ENCODE data around the gene NRXN3. TPM values are rescaled to one million over a fixed set of nuclear protein-coding genes. Genes with fewer than 3 reads are reported as not detected.

Gene NRXN3
- total and polyA plus RNA-seq, 2 experiments from 2014 or later: 1.0 to 1.8 TPM

GRCh38 chr14:79783041-79783440 is 1612.9 kb downstream of the NRXN3 start (continued):
- TF ChIP-seq REST (IDR thresholded peaks at IDR 0.05; ENCODE audit: unreplicated experiment) (no peak), EZH2phosphoT487 (IDR thresholded peaks at IDR 0.05; ENCODE audit: unreplicated experiment) (no peak), CTCF (conservative IDR thresholded peaks at IDR 0.05; ENCODE audit: low read depth in 2 of 2) (no peak), ZNF114 (CRISPR knock-in tag; IDR thresholded peaks at IDR 0.05) (no peak), CREB1 (CRISPR knock-in tag; IDR thresholded peaks at IDR 0.05; ENCODE audit: low read depth) (no peak)

- Mint-ChIP-seq H3K27ac (no peak overlapping the region), H3K36me3 (ENCODE audit: low read depth) (no peaks in the 10 kb centered on the region; the same call in 1 of the 3 replicates), H3K4me1 (peaks cover 7% of the 10 kb centered on the region; the same call in 2 of the 3 replicates), H3K27me3 (ENCODE audit: insufficient read depth, low read depth, poor library complexity) (peaks cover 2% of the 10 kb centered on the region), H3K4me3 (no peak overlapping the region), H3K9me3 (peaks cover 3% of the 10 kb centered on the region; the same call in 1 of the 3 replicates)
- ATAC-seq (no peak), DNase-seq (ENCODE audit: low spot score) (no peak)
- Histone ChIP-seq H3K9me2 (ENCODE audit: insufficient read depth) (no peaks in the 10 kb centered on the region), H4K20me1 (replicated peaks; ENCODE audit: insufficient read depth) (no peaks in the 10 kb centered on the region), H3K27ac (ENCODE audit: low read depth) (no peak overlapping the region), H3K36me3 (ENCODE audit: insufficient read depth) (no peaks in the 10 kb centered on the region), H3K4me1 (ENCODE audit: insufficient read depth) (no peaks in the 10 kb centered on the region; the same call in 1 of the 2 replicates), H3K4me3 (no peak overlapping the region), H3K27me3 (ENCODE audit: insufficient read depth) (no peaks in the 10 kb centered on the region), H3K79me2 (replicated peaks; ENCODE audit: insufficient read depth) (no peaks in the 10 kb centered on the region), H3K4me2 (no peak overlapping the region), H3F3A (replicated peaks; ENCODE audit: low read depth) (no peaks in the 10 kb centered on the region), H2AFZ (no peak overlapping the region)
- no peak for TF ChIP-seq STAT1 (IDR thresholded peaks at IDR 0.05; ENCODE audit: unreplicated experiment)
- TF ChIP-seq ZNF114 (CRISPR knock-in tag; IDR thresholded peaks at IDR 0.05): no peak
- TF ChIP-seq JUNB (IDR thresholded peaks at IDR 0.05; ENCODE audit: unreplicated experiment): no peak
- no peak for TF ChIP-seq POLR2AphosphoS5 (IDR thresholded peaks at IDR 0.05; ENCODE audit: low read depth)
- no peak for TF ChIP-seq CREB1 (CRISPR knock-in tag; IDR thresholded peaks at IDR 0.05; ENCODE audit: low read depth)
- no peak for TF ChIP-seq ETS1 (IDR thresholded peaks at IDR 0.05)
- TF ChIP-seq EZH2phosphoT487 (IDR thresholded peaks at IDR 0.05; ENCODE audit: unreplicated experiment): no peak
- no peak for TF ChIP-seq ZNF331 (CRISPR knock-in tag; IDR thresholded peaks at IDR 0.05; ENCODE audit: low read depth)
- no peak for TF ChIP-seq NANOG (IDR thresholded peaks at IDR 0.05; ENCODE audit: borderline replicate concordance)
- no peak for TF ChIP-seq EZH2 (IDR thresholded peaks at IDR 0.05; ENCODE audit: low read depth, unreplicated experiment)
- no peak for TF ChIP-seq ZNF462 (CRISPR knock-in tag; IDR thresholded peaks at IDR 0.05)
Measured at GRCh38 chr14:79786522-79786921, 1616.3 kb downstream of the NRXN3 start.

All from GM23338 (cell line).